ENCODE results near the gene PRKCB. TPM values are rescaled to one million over a fixed set of nuclear protein-coding genes. Genes with fewer than 3 reads are reported as not detected.

The PRKCB gene
- polyA plus RNA-seq, 1 experiment = not detected

- DNase-seq (ENCODE audit: low read depth, low spot score) = no peak
- Histone ChIP-seq H3K9me3 (ENCODE audit: control insufficient read depth, insufficient read depth, low read length) (peaks cover 4% of the 10 kb centered on the region), H3K27me3 (ENCODE audit: control insufficient read depth, insufficient read depth, low read length) (no peaks in the 10 kb centered on the region), H3K27ac (ENCODE audit: low read depth, low read length) (no peak overlapping the region), H3K4me3 (ENCODE audit: low read depth, low read length) (no peak overlapping the region)
- POLR2A ChIA-PET = no interaction called here
- CTCF ChIA-PET = interaction anchor here (0.6 kb wide), 1 partner anchor 115 kb away, joined by 5 read pairs; no protein-coding TSS in a partner anchor
- TF ChIP-seq CTCF (IDR thresholded peaks at IDR 0.05; ENCODE audit: low read depth, low read length) = no peak
These were observed 297.0 kb downstream of the PRKCB start for GRCh38 chr16:24132797-24133155.

- CTCF ChIA-PET = no interaction called here
These were observed 300.1 kb downstream of the PRKCB start for GRCh38 chr16:24135624-24136565.

GRCh38 chr16:24138024-24138423 lies 302.2 kb downstream of the PRKCB start:
- no peak for DNase-seq (ENCODE audit: low read depth, low spot score)
- peaks cover 4% of the 10 kb centered on the region for H3K9me3 ChIP-seq (ENCODE audit: control insufficient read depth, insufficient read depth, low read length)
- TF ChIP-seq CTCF (IDR thresholded peaks at IDR 0.05; ENCODE audit: low read depth, low read length) = no peak
- H3K4me3 ChIP-seq (ENCODE audit: low read depth, low read length) = no peak overlapping the region
- POLR2A ChIA-PET = no interaction called here
- CTCF ChIA-PET = no interaction called here
- H3K27ac ChIP-seq (ENCODE audit: low read depth, low read length) = no peak overlapping the region
- H3K27me3 ChIP-seq (ENCODE audit: control insufficient read depth, insufficient read depth, low read length) = no peaks in the 10 kb centered on the region

More at GRCh38 chr16:24135624-24136565, 300.1 kb downstream of the PRKCB start:
- no peak for DNase-seq (ENCODE audit: low read depth, low spot score)
- Histone ChIP-seq H3K9me3 (ENCODE audit: control insufficient read depth, insufficient read depth, low read length) (peaks cover 4% of the 10 kb centered on the region), H3K27me3 (ENCODE audit: control insufficient read depth, insufficient read depth, low read length) (no peaks in the 10 kb centered on the region), H3K4me3 (ENCODE audit: low read depth, low read length) (no peak overlapping the region), H3K27ac (ENCODE audit: low read depth, low read length) (no peak overlapping the region)
- TF ChIP-seq CTCF (IDR thresholded peaks at IDR 0.05; ENCODE audit: low read depth, low read length) = no peak
- POLR2A ChIA-PET = no interaction called here

GRCh38 chr16:24138575-24138974 lies 302.8 kb downstream of the PRKCB start:
- ChIA-PET CTCF (no interaction called here), POLR2A (no interaction called here)
- no peak overlapping the region for H3K4me3 ChIP-seq (ENCODE audit: low read depth, low read length)
- peaks cover 4% of the 10 kb centered on the region for H3K9me3 ChIP-seq (ENCODE audit: control insufficient read depth, insufficient read depth, low read length)
- H3K27me3 ChIP-seq (ENCODE audit: control insufficient read depth, insufficient read depth, low read length) = no peaks in the 10 kb centered on the region
- no peak for TF ChIP-seq CTCF (IDR thresholded peaks at IDR 0.05; ENCODE audit: low read depth, low read length)
- no peak overlapping the region for H3K27ac ChIP-seq (ENCODE audit: low read depth, low read length)
- no peak for DNase-seq (ENCODE audit: low read depth, low spot score)

GRCh38 chr16:24139282-24139681 lies 303.5 kb downstream of the PRKCB start:
- H3K4me3 ChIP-seq (ENCODE audit: low read depth, low read length) = no peak overlapping the region
- CTCF ChIA-PET = no interaction called here

More at GRCh38 chr16:24139282-24139681, 303.5 kb downstream of the PRKCB start:
- Histone ChIP-seq H3K27ac (ENCODE audit: low read depth, low read length) (no peak overlapping the region), H3K27me3 (ENCODE audit: control insufficient read depth, insufficient read depth, low read length) (no peaks in the 10 kb centered on the region), H3K9me3 (ENCODE audit: control insufficient read depth, insufficient read depth, low read length) (peaks cover 4% of the 10 kb centered on the region)
- POLR2A ChIA-PET = no interaction called here
- no peak for TF ChIP-seq CTCF (IDR thresholded peaks at IDR 0.05; ENCODE audit: low read depth, low read length)
- DNase-seq (ENCODE audit: low read depth, low spot score) = no peak

All from AG04450 (cell line).